ENCODE measurements around the gene SCN8A. TPM values are rescaled to one million over a fixed set of nuclear protein-coding genes. Genes with fewer than 3 reads are reported as not detected.

SCN8A gene
- total RNA-seq, 1 donor from 2014 or later = 0.39 TPM

DNA sequence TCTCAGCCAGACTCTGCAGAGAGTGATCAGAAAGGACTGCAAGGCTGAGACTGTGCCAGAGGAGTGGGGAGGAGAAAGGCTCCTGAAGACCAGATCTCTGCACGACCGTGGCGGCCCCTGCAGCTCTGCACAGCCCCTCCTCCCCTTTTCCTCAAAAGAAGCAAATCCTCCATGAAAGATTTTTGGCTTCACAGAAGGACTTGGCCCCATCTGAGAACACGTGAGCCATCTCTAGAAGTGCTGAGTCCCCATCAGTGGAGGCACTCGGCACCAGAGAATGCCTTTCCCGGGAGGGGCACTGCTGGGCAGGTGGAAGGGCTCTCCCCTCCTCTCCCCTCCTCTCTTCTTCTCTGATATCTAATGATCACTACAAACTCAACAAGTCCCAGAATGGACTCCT, 250.7 kb downstream of the SCN8A start:
- Mint-ChIP-seq H3K36me3 (ENCODE audit: low read depth) (no peaks in the 10 kb centered on the region), H3K27ac (no peak overlapping the region), H3K4me3 (ENCODE audit: low read depth) (no peak overlapping the region), H3K27me3 (ENCODE audit: low read depth) (peaks cover 35% of the 10 kb centered on the region), H3K4me1 (ENCODE audit: low read depth) (peaks cover 1% of the 10 kb centered on the region), H3K9me3 (no peaks in the 10 kb centered on the region)
- intact Hi-C loops (cut with micrococcal nuclease) = no loop called here
- no peak for DNase-seq (ENCODE audit: low spot score)

- H3K27me3 Mint-ChIP-seq (ENCODE audit: low read depth) = peaks cover 38% of the 10 kb centered on the region
- H3K36me3 Mint-ChIP-seq (ENCODE audit: low read depth) = no peaks in the 10 kb centered on the region
- peaks cover 2% of the 10 kb centered on the region for H3K4me1 Mint-ChIP-seq (ENCODE audit: low read depth)
- H3K9me3 Mint-ChIP-seq = no peaks in the 10 kb centered on the region
- intact Hi-C loops (cut with micrococcal nuclease) = no loop called here
- H3K27ac Mint-ChIP-seq = no peak overlapping the region
- no peak overlapping the region for H3K4me3 Mint-ChIP-seq (ENCODE audit: low read depth)
- DNase-seq (ENCODE audit: low spot score) = no peak
Measured at GRCh38 chr12:51844854-51845253, 253.8 kb downstream of the SCN8A start.

- H3K4me3 Mint-ChIP-seq (ENCODE audit: low read depth) = no peak overlapping the region
- peaks cover 44% of the 10 kb centered on the region for H3K27me3 Mint-ChIP-seq (ENCODE audit: low read depth)
- H3K4me1 Mint-ChIP-seq (ENCODE audit: low read depth) = peaks cover 2% of the 10 kb centered on the region
- DNase-seq (ENCODE audit: low spot score) = no peak
- intact Hi-C loops (cut with micrococcal nuclease) = no loop called here
- no peaks in the 10 kb centered on the region for H3K36me3 Mint-ChIP-seq (ENCODE audit: low read depth)
- H3K9me3 Mint-ChIP-seq = no peaks in the 10 kb centered on the region
- no peak overlapping the region for H3K27ac Mint-ChIP-seq
Measured at GRCh38 chr12:51845482-51845881, 254.4 kb downstream of the SCN8A start.

GRCh38 chr12:51846271-51846691, 255.2 kb downstream of the SCN8A start:
- H3K9me3 Mint-ChIP-seq = no peaks in the 10 kb centered on the region
- H3K4me1 Mint-ChIP-seq (ENCODE audit: low read depth) = peaks cover 2% of the 10 kb centered on the region
- intact Hi-C loops (cut with micrococcal nuclease) = no loop called here
- no peaks in the 10 kb centered on the region for H3K36me3 Mint-ChIP-seq (ENCODE audit: low read depth)
- no peak overlapping the region for H3K4me3 Mint-ChIP-seq (ENCODE audit: low read depth)
- peaks cover 50% of the 10 kb centered on the region for H3K27me3 Mint-ChIP-seq (ENCODE audit: low read depth)
- DNase-seq (ENCODE audit: low spot score) = no peak
- H3K27ac Mint-ChIP-seq = no peak overlapping the region

GRCh38 chr12:51846911-51847642, 256.0 kb downstream of the SCN8A start:
- H3K27me3 Mint-ChIP-seq (ENCODE audit: low read depth) = peaks cover 54% of the 10 kb centered on the region
- peak overlapping the region; percentile 56 for H3K4me3 Mint-ChIP-seq (ENCODE audit: low read depth)
- no peaks in the 10 kb centered on the region for H3K36me3 Mint-ChIP-seq (ENCODE audit: low read depth)
- intact Hi-C loops (cut with micrococcal nuclease) = no loop called here
- H3K27ac Mint-ChIP-seq = no peak overlapping the region
- DNase-seq (ENCODE audit: low spot score) = no peak
- H3K4me1 Mint-ChIP-seq (ENCODE audit: low read depth) = peaks cover 2% of the 10 kb centered on the region
- no peaks in the 10 kb centered on the region for H3K9me3 Mint-ChIP-seq

DNA sequence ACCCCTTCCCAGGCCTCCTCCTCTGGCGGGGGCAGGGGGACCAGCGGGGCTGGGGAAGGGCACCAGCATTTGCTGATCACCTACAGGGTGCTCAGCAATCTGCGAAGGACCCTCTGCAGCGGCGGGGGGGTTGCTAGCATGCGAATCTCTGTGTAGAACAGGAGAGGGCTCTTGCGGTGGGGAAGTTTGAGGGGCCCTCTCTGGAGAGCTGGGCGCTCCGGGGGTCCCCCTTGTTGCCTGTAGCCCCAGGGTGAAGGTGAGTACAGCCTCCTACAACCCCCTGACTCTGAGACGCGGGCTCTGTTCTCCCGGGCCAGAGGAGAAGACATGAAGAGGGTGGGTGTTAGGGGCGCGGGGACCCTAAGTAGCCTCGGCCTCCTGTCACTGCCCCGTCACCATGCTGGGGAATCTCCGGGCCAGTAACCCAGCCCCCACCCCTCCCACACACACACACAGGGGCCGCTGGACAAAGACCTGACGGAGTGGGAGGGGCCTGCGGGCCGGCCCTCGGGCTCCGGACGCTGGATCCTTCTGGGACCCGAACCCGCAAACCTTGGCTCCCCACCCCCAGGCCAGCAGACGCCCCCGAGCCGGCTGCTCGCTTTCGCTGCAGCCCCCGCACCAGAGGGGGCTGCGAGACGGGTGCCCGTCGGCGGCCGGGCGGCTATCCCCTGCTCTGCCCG, 256.8 kb downstream of the SCN8A start:
- Mint-ChIP-seq H3K4me1 (ENCODE audit: low read depth) (peaks cover 2% of the 10 kb centered on the region), H3K27ac (no peak overlapping the region), H3K36me3 (ENCODE audit: low read depth) (no peaks in the 10 kb centered on the region), H3K4me3 (ENCODE audit: low read depth) (no peak overlapping the region), H3K27me3 (ENCODE audit: low read depth) (peaks cover 60% of the 10 kb centered on the region), H3K9me3 (no peaks in the 10 kb centered on the region)
- DNase-seq (ENCODE audit: low spot score) = no peak
- intact Hi-C loops (cut with micrococcal nuclease) = no loop called here

DNA sequence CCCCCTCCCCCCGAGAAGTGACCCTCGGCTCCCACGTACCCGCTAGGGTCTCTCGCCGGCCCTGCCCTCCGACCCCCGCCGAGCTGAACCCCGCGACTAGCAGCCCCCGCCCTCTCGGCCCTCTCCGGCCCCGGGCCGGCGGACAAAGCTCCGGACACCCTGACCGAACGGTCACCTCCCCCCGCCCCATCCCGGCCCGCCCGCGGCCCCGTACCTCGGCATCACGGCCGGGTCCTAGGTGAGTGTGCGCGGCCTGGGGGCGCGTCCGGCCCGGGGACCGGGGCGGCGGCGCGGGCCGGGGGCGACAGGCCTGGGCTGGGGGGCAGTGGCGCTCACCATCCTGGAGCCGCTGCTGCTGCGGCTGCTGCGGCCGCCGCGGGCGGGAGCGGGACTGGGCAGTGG, 257.3 kb downstream of the SCN8A start, which contains the start of gene FIGNL2:
FIGNL2 (minus strand) TSS at position 393 of the 402 bp plus-strand sequence. CDS start 26,305 bp downstream, outside the sequence.
- peaks cover 2% of the 10 kb centered on the region for H3K4me1 Mint-ChIP-seq (ENCODE audit: low read depth)
- no peak within 1 kb of the TSS for H3K4me3 Mint-ChIP-seq (ENCODE audit: low read depth)
- intact Hi-C loops (cut with micrococcal nuclease) = no loop called here
- H3K27ac Mint-ChIP-seq = no peak within 1 kb of the TSS
- DNase-seq (ENCODE audit: low spot score) = no peak
- H3K27me3 Mint-ChIP-seq (ENCODE audit: low read depth) = peaks cover 64% of the 10 kb centered on the region
- no peaks in the 10 kb centered on the region for H3K9me3 Mint-ChIP-seq
- no peaks in the 10 kb centered on the region for H3K36me3 Mint-ChIP-seq (ENCODE audit: low read depth)

- Mint-ChIP-seq H3K27me3 (ENCODE audit: low read depth) (peaks cover 60% of the 10 kb centered on the region), H3K36me3 (ENCODE audit: low read depth) (no peaks in the 10 kb centered on the region), H3K9me3 (no peaks in the 10 kb centered on the region), H3K4me1 (ENCODE audit: low read depth) (peaks cover 2% of the 10 kb centered on the region), H3K27ac (no peak overlapping the region), H3K4me3 (ENCODE audit: low read depth) (no peak overlapping the region)
- DNase-seq (ENCODE audit: low spot score) = no peak
- intact Hi-C loops (cut with micrococcal nuclease) = no loop called here
Measured at GRCh38 chr12:51848841-51849735, 258.1 kb downstream of the SCN8A start.

DNA sequence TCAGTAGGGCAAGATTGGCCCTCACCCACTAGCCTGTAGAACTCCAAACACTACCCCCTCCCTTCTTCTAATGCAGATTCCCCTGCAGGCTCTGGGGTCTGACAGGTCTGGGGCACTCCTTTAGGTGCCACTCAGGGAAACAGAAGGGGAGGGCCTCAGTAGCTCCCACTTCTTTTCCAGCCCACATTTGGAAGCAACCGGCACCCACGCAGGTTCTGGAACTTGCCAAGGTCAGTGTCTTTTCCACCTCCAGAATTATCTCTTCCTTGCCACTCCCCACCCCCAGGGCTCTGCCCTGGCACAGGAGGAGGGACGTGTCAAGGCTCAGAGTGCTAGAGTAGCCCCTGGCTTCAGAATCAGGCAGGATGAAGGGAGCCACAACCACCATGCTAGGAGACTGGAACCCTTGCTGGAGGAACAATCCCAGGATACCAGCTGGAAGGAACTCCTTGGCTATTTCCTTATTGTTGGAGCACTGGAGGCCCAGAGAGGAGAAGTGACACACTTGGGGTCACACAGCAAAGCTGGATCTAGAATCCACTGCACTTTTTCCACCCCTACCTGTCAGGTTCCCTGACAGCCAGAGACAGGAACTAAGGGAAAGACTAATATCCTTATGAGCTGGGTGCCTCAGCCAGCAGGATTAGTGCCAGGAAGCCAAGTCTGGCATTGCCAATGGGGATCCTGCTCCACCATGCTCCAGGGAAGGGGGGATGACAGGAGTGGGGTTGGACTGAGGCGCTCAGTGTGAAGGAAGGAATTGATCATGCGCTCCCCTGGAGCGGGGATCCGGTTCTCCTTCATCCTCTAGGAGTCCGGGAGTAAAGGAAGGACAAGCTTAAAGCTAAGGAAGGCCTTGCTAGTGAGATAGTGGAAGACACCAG, 259.3 kb downstream of the SCN8A start:
- intact Hi-C loops (cut with micrococcal nuclease) = no loop called here
- H3K27ac Mint-ChIP-seq = no peak overlapping the region
- peaks cover 2% of the 10 kb centered on the region for H3K4me1 Mint-ChIP-seq (ENCODE audit: low read depth)
- no peak for DNase-seq (ENCODE audit: low spot score)
- H3K4me3 Mint-ChIP-seq (ENCODE audit: low read depth) = no peak overlapping the region
- H3K36me3 Mint-ChIP-seq (ENCODE audit: low read depth) = no peaks in the 10 kb centered on the region
- no peaks in the 10 kb centered on the region for H3K9me3 Mint-ChIP-seq
- H3K27me3 Mint-ChIP-seq (ENCODE audit: low read depth) = peaks cover 50% of the 10 kb centered on the region

GRCh38 chr12:51850965-51851299, 259.9 kb downstream of the SCN8A start:
- intact Hi-C loops (cut with micrococcal nuclease) = no loop called here
- H3K9me3 Mint-ChIP-seq = no peaks in the 10 kb centered on the region
- no peak for DNase-seq (ENCODE audit: low spot score)
- no peak overlapping the region for H3K4me3 Mint-ChIP-seq (ENCODE audit: low read depth)
- no peaks in the 10 kb centered on the region for H3K36me3 Mint-ChIP-seq (ENCODE audit: low read depth)
- no peak overlapping the region for H3K27ac Mint-ChIP-seq
- peaks cover 2% of the 10 kb centered on the region for H3K4me1 Mint-ChIP-seq (ENCODE audit: low read depth)
- H3K27me3 Mint-ChIP-seq (ENCODE audit: low read depth) = peaks cover 45% of the 10 kb centered on the region

DNA sequence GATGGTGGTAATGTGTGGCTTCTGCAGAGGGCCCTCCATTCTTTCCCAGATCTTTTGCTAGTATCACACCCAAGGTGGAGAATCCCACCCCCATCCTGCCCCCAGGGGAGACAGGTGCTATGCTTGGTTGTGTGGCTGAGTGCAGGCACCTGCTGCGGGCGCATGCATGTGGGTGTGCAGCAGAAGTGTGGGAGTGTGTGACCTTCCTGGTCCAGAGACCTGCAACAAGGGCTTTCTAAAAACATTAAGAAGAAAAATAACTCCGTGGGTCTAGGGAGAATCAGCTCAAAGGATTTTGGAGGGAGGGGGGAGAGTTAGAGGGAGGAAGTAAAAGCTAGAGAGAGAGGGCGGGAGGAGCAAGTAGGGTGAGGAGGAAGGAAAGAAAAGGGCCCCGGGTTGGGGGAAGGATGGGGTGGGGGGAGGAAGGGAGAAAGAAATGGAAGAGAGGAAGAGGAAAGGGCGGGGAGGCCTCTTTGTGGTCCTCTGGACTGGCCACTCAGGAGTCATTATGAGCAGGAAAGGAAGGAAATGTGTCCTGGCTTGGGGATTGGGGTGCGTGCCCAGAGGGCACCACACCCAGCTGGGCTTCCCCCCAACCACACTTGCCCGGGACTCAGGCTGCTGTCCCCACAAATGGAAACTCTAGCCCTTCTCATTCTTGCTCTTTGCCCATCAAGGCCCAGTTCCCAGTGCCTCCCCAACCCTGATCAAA, 260.5 kb downstream of the SCN8A start:
- H3K27ac Mint-ChIP-seq = no peak overlapping the region
- no peaks in the 10 kb centered on the region for H3K36me3 Mint-ChIP-seq (ENCODE audit: low read depth)
- peaks cover 40% of the 10 kb centered on the region for H3K27me3 Mint-ChIP-seq (ENCODE audit: low read depth)

More for the DNA sequence above, 260.5 kb downstream of the SCN8A start:
- no peaks in the 10 kb centered on the region for H3K9me3 Mint-ChIP-seq
- H3K4me1 Mint-ChIP-seq (ENCODE audit: low read depth) = peaks cover 2% of the 10 kb centered on the region
- intact Hi-C loops (cut with micrococcal nuclease) = no loop called here
- no peak for DNase-seq (ENCODE audit: low spot score)
- no peak overlapping the region for H3K4me3 Mint-ChIP-seq (ENCODE audit: low read depth)
